Upper lobe of left lung (tissue), 4 donors: ENCODE measurements around the gene PID1.

ENCODE experiments used
- CTCF ChIP-seq, 6 experiments: fragments of 450-650 bp in 4 of 6; fragments of 200-600 bp in 2 of 6; sonication (generic) in 2 of 6; IDR thresholded peaks; one replicate each; pipeline ENCODE4 v1.5.1; 2016 to 2019; ENCODE audit warnings: antibody characterized with exemption in 6 of 6
- EP300 ChIP-seq, 4 donors: sonication (generic); formaldehyde crosslinking; IDR thresholded peaks; one replicate each; pipeline ENCODE4 v1.5.1; 2017; ENCODE audit warnings: antibody characterized with exemption in 4 of 4, control low read depth in 2 of 4

GRCh38 chr2:229071292-229071976 is 199.7 kb downstream of the PID1 start:
- no peak for TF ChIP-seq CTCF (IDR thresholded peaks at IDR 0.05)
- no peak for TF ChIP-seq EP300 (IDR thresholded peaks at IDR 0.05)
